Progenitor cell of endocrine pancreas (in vitro differentiated cells): ENCODE measurements around the gene C16orf78. TPM values are rescaled to one million over a fixed set of nuclear protein-coding genes. Genes with fewer than 3 reads are reported as not detected.

Experiments used
- DNase-seq: peaks from one replicate; pipeline ENCODE4 v3.0.0; 2021; ENCODE audit warnings: low spot score; ENCODE audit not compliant: unreplicated experiment
- H3K27ac Mint-ChIP-seq: 2 replicates; pipeline ENCODE4 v1.8.0; 2021; ENCODE audit warnings: mild to moderate bottlenecking, moderate library complexity, mixed read lengths
- H3K27me3 Mint-ChIP-seq: 2 replicates; pipeline ENCODE4 v1.8.0; 2021; ENCODE audit warnings: mixed read lengths
- H3K36me3 Mint-ChIP-seq: 2 replicates; pipeline ENCODE4 v1.8.0; 2022; ENCODE audit warnings: mixed read lengths; ENCODE audit not compliant: insufficient read depth
- H3K4me1 Mint-ChIP-seq: 2 replicates; pipeline ENCODE4 v1.8.0; 2021; ENCODE audit warnings: low read depth, mixed read lengths
- H3K4me3 Mint-ChIP-seq: 2 replicates; pipeline ENCODE4 v1.8.0; 2021; ENCODE audit warnings: low read depth, mild to moderate bottlenecking, moderate library complexity, mixed read lengths
- H3K9me3 Mint-ChIP-seq: 2 replicates; pipeline ENCODE4 v1.8.0; 2021; ENCODE audit warnings: low read depth, mixed read lengths
- CTCF ChIP-seq: fragments of 200-600 bp; sonication (generic); IDR thresholded peaks from one replicate; pipeline ENCODE4 v1.5.0; 2021; ENCODE audit warnings: antibody characterized with exemption, mild to moderate bottlenecking; ENCODE audit not compliant: unreplicated experiment
- total RNA-seq: library from RNA; stranded (reverse); gene quantifications from 2 replicates; pipeline ENCODE4 v1.2.1, GENCODE V29; 2021

Gene C16orf78
- total RNA-seq, 1 donor from 2014 or later = not detected

- no peak overlapping the region for H3K27ac Mint-ChIP-seq
- no peak overlapping the region for H3K4me3 Mint-ChIP-seq
- H3K27me3 Mint-ChIP-seq = peaks cover 16% of the 10 kb centered on the region
- H3K36me3 Mint-ChIP-seq = no peaks in the 10 kb centered on the region
- no peak for TF ChIP-seq CTCF
- no peaks in the 10 kb centered on the region for H3K4me1 Mint-ChIP-seq
- peaks cover 3% of the 10 kb centered on the region for H3K9me3 Mint-ChIP-seq
- no peak for DNase-seq
These were observed 11.4 kb upstream of the C16orf78 start for GRCh38 chr16:49362230-49362629.

- no peaks in the 10 kb centered on the region for H3K27me3 Mint-ChIP-seq
- DNase-seq = no peak
- H3K4me1 Mint-ChIP-seq = no peaks in the 10 kb centered on the region
- no peak overlapping the region for H3K4me3 Mint-ChIP-seq
- H3K27ac Mint-ChIP-seq = no peak overlapping the region
- TF ChIP-seq CTCF = no peak
- no peaks in the 10 kb centered on the region for H3K36me3 Mint-ChIP-seq
- H3K9me3 Mint-ChIP-seq = peaks cover 3% of the 10 kb centered on the region
These were observed 7.7 kb upstream of the C16orf78 start for GRCh38 chr16:49365711-49366509.

GRCh38 chr16:49366669-49367068, 6.9 kb upstream of the C16orf78 start:
- no peak for DNase-seq
- Mint-ChIP-seq H3K27ac (no peak overlapping the region), H3K4me3 (no peak overlapping the region), H3K36me3 (no peaks in the 10 kb centered on the region), H3K27me3 (no peaks in the 10 kb centered on the region), H3K4me1 (no peaks in the 10 kb centered on the region), H3K9me3 (peaks cover 3% of the 10 kb centered on the region)
- TF ChIP-seq CTCF = no peak

GRCh38 chr16:49369651-49370611, 3.7 kb upstream of the C16orf78 start:
- DNase-seq = no peak
- Mint-ChIP-seq H3K27me3 (no peaks in the 10 kb centered on the region), H3K36me3 (no peaks in the 10 kb centered on the region), H3K4me3 (no peak overlapping the region), H3K9me3 (no peaks in the 10 kb centered on the region), H3K4me1 (no peaks in the 10 kb centered on the region), H3K27ac (no peak overlapping the region)
- TF ChIP-seq CTCF = no peak

GRCh38 chr16:49376206-49376605, 2.6 kb downstream of the C16orf78 start:
- no peaks in the 10 kb centered on the region for H3K9me3 Mint-ChIP-seq
- H3K27me3 Mint-ChIP-seq = no peaks in the 10 kb centered on the region
- H3K4me1 Mint-ChIP-seq = no peaks in the 10 kb centered on the region
- TF ChIP-seq CTCF = no peak
- DNase-seq = no peak
- no peaks in the 10 kb centered on the region for H3K36me3 Mint-ChIP-seq
- H3K27ac Mint-ChIP-seq = no peak overlapping the region
- H3K4me3 Mint-ChIP-seq = no peak overlapping the region
